Stimulated activated CD4-positive, alpha-beta T cell treated with anti-CD3 and anti-CD28 coated beads, Interleukin-4, amount 100 ng/mL, for 1 hour (primary cell): ENCODE results near the gene TBC1D32.
"Not testable (repeated sequence)": the region's sequence is repeated elsewhere in the genome, so short reads cannot be mapped to it uniquely, and the experiment has no call there.

Experiments
- DNase-seq: peaks from one replicate; pipeline ENCODE4 v3.0.0-alpha.2; 2020

The TBC1D32 gene

GRCh38 chr6:121334299-121335086 lies at the start of gene TBC1D32:
TBC1D32 (minus strand) TSS chr6:121334480; CDS start chr6:121334430, 50 bp downstream.
- DNase-seq: peak; percentile 85

- DNase-seq: no peak
Measured at GRCh38 chr6:121383478-121383877, 49.2 kb upstream of the TBC1D32 start.

GRCh38 chr6:121382467-121383121 lies 48.3 kb upstream of the TBC1D32 start:
- no peak for DNase-seq

- DNase-seq: no peak
Measured at GRCh38 chr6:121376411-121376810, 42.1 kb upstream of the TBC1D32 start.

- DNase-seq: not testable (repeated sequence)
Measured at GRCh38 chr6:121374219-121374618, 39.9 kb upstream of the TBC1D32 start.

- no peak for DNase-seq
Measured at GRCh38 chr6:121365536-121366521, 31.5 kb upstream of the TBC1D32 start.

- DNase-seq: no peak
Measured at GRCh38 chr6:121356575-121356974, 22.3 kb upstream of the TBC1D32 start.

GRCh38 chr6:121354764-121355163 lies 20.5 kb upstream of the TBC1D32 start:
- no peak for DNase-seq

GRCh38 chr6:121352941-121353340 lies 18.7 kb upstream of the TBC1D32 start:
- no peak for DNase-seq

- DNase-seq: no peak
Measured at GRCh38 chr6:121351916-121352315, 17.6 kb upstream of the TBC1D32 start.

- no peak for DNase-seq
Measured at GRCh38 chr6:121349596-121349995, 15.3 kb upstream of the TBC1D32 start.

GRCh38 chr6:121347484-121347883 lies 13.2 kb upstream of the TBC1D32 start:
- no peak for DNase-seq

- no peak for DNase-seq
Measured at GRCh38 chr6:121344539-121344938, 10.3 kb upstream of the TBC1D32 start.

GRCh38 chr6:121339639-121340226 lies 5.5 kb upstream of the TBC1D32 start:
- DNase-seq: no peak

- DNase-seq: no peak
Measured at GRCh38 chr6:121338956-121339355, 4.7 kb upstream of the TBC1D32 start.

- no peak for DNase-seq
Measured at GRCh38 chr6:121338366-121338765, 4.1 kb upstream of the TBC1D32 start.

- no peak for DNase-seq
Measured at GRCh38 chr6:121335087-121336008, 1.1 kb upstream of the TBC1D32 start.

- not testable (repeated sequence) for DNase-seq
Measured at GRCh38 chr6:121333694-121334093, 586 bp downstream of the TBC1D32 start.

GRCh38 chr6:121333196-121333595 lies 1.1 kb downstream of the TBC1D32 start:
- no peak for DNase-seq

GRCh38 chr6:121330516-121330915 lies 3.8 kb downstream of the TBC1D32 start:
- no peak for DNase-seq

GRCh38 chr6:121321282-121321681 lies 13.0 kb downstream of the TBC1D32 start:
- DNase-seq: no peak

- no peak for DNase-seq
Measured at GRCh38 chr6:121319603-121320002, 14.7 kb downstream of the TBC1D32 start.
